Esophagus squamous epithelium (tissue), 5 donors: Measurements from ENCODE around the gene IFI44. TPM values are rescaled to one million over a fixed set of nuclear protein-coding genes. Genes with fewer than 3 reads are reported as not detected.

Experiments
- DNase-seq: peaks from one replicate; lab custom pipeline; 2025; lab: John Stamatoyannopoulos, UW
- H3K27ac ChIP-seq, 4 donors: fragments of 200-600 bp; sonication (generic); one replicate each; pipeline ENCODE4 v1.5.1; 2016 to 2019; ENCODE audit warnings: mild to moderate bottlenecking in 1 of 4
- H3K27me3 ChIP-seq, 4 donors: fragments of 200-600 bp; sonication (generic); 1 replicate in 3 of 4; 2 replicates in 1 of 4; pipeline versions ENCODE4 v1.5.1 to v1.6.0; 2017 to 2021; ENCODE audit warnings: antibody characterized with exemption in 1 of 4
- H3K36me3 ChIP-seq, 3 donors: fragments of 200-600 bp; sonication (generic); one replicate each; pipeline ENCODE4 v1.5.1; 2016 to 2019
- H3K4me1 ChIP-seq, 3 donors: fragments of 200-600 bp; sonication (generic); one replicate each; pipeline ENCODE4 v1.5.1; 2017 to 2019
- H3K4me3 ChIP-seq, 4 donors: fragments of 200-600 bp; sonication (generic); 1 replicate in 3 of 4; 2 replicates in 1 of 4; pipeline ENCODE4 v1.5.1; 2016 to 2019; ENCODE audit warnings: mild to moderate bottlenecking in 2 of 4, moderate library complexity in 1 of 4
- H3K9me3 ChIP-seq, 3 donors: fragments of 200-600 bp; sonication (generic); one replicate each; pipeline ENCODE4 v1.5.1; 2016 to 2019
- POLR2A ChIP-seq, 4 donors: fragments of 450-650 bp; IDR thresholded peaks; one replicate each; pipeline ENCODE4 v1.6.1; 2017; ENCODE audit warnings: antibody characterized with exemption in 4 of 4, mild to moderate bottlenecking in 4 of 4, moderate library complexity in 3 of 4
- WGBS, 2 donors: methylation state at CpG; one replicate each; pipeline ENCODE4 v1.1.5; 2018; 5-methylcytosine and 5-hydroxymethylcytosine counted together
- intact Hi-C: fragments of 100-400 bp; cut with DNase I; formaldehyde crosslinking; loops from one replicate; pipeline ENCODE4 v1.15.0; 2022
- total RNA-seq, 4 donors: library from RNA; depleted of rRNA; stranded (reverse); fragments of >200 nt; gene quantifications; one replicate each; pipeline ENCODE4 v1.1.0, GENCODE V29; 2016
- TF ChIP-seq, protein P1 (sequence below), 6 experiments: fragments of 450-650 bp in 4 of 6; fragments of 200-600 bp in 2 of 6; sonication (generic) in 2 of 6; IDR thresholded peaks; one replicate each; pipeline ENCODE4 v1.5.1; 2016 to 2019; ENCODE audit warnings: antibody characterized with exemption in 6 of 6, mild to moderate bottlenecking in 4 of 6, moderate library complexity in 4 of 6
- donor health status: DM: yes; HTN: yes; CAD: no.

IFI44 gene
- total RNA-seq, 4 donors from 2014 or later = 3.1 to 33.0 (median 7.6) TPM

DNA sequence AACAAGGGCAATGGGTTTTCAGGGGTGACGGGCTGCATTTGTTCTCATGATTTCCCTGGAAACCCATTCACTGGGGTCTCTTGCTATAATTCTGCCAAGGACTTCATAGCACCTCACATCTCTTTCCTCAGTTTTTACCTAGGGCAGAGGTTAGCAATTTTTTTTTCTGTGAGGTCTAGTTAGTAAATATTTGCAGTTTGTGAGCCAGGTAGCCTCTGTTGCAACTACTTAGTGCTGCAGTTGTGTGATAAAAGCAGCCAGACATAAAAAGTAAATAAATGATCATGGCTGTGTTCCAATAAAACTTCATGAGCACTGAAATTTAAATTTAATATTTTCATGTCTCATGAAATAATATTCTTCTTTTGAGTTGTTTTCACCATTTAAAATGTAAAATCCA lies 37.7 kb downstream of the IFI44 start:
- Histone ChIP-seq H3K4me3 (no peak overlapping the region), H3K27me3 (no peaks in the 10 kb centered on the region), H3K4me1 (no peaks in the 10 kb centered on the region), H3K27ac (no peak overlapping the region), H3K36me3 (no peaks in the 10 kb centered on the region), H3K9me3 (no peaks in the 10 kb centered on the region)
- TF ChIP-seq POLR2A (IDR thresholded peaks at IDR 0.05) = no peak
- TF ChIP-seq, protein P1, sequence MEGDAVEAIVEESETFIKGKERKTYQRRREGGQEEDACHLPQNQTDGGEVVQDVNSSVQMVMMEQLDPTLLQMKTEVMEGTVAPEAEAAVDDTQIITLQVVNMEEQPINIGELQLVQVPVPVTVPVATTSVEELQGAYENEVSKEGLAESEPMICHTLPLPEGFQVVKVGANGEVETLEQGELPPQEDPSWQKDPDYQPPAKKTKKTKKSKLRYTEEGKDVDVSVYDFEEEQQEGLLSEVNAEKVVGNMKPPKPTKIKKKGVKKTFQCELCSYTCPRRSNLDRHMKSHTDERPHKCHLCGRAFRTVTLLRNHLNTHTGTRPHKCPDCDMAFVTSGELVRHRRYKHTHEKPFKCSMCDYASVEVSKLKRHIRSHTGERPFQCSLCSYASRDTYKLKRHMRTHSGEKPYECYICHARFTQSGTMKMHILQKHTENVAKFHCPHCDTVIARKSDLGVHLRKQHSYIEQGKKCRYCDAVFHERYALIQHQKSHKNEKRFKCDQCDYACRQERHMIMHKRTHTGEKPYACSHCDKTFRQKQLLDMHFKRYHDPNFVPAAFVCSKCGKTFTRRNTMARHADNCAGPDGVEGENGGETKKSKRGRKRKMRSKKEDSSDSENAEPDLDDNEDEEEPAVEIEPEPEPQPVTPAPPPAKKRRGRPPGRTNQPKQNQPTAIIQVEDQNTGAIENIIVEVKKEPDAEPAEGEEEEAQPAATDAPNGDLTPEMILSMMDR (IDR thresholded peaks at IDR 0.05) = no peak
- 95 to 100% methylated on average over 1 of the region's 1 CpG for WGBS, 2 donors
- no peak for DNase-seq
- intact Hi-C loops = no loop called here

DNA sequence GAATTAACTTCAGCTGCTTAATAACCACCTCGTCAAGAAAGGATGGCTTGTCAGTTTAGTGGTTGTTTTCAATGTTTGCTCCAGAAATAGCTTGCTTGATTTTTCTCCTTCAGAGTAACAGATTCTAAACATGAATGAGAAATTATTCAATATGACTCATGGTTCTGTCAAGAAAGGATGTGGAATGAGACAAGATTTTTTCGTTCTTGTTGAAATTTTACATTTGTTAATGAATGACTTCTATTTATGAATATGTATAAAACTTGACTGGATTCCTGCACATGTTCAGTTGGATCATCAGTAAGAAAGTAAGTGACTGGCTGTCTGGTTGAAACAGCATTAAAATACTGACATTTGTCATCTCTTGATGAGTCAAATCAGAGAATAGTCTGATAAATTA lies 38.3 kb downstream of the IFI44 start:
- no peaks in the 10 kb centered on the region for H3K4me1 ChIP-seq
- H3K4me3 ChIP-seq = no peak overlapping the region
- no peaks in the 10 kb centered on the region for H3K36me3 ChIP-seq
- no peaks in the 10 kb centered on the region for H3K27me3 ChIP-seq
- intact Hi-C loops = no loop called here
- no peak for DNase-seq
- 14 to 36% methylated on average over 2 of the region's 2 CpGs for WGBS, 2 donors
- TF ChIP-seq, protein P1 (IDR thresholded peaks at IDR 0.05) = no peak
- TF ChIP-seq POLR2A (IDR thresholded peaks at IDR 0.05) = no peak
- no peak overlapping the region for H3K27ac ChIP-seq
- H3K9me3 ChIP-seq = no peaks in the 10 kb centered on the region

DNA sequence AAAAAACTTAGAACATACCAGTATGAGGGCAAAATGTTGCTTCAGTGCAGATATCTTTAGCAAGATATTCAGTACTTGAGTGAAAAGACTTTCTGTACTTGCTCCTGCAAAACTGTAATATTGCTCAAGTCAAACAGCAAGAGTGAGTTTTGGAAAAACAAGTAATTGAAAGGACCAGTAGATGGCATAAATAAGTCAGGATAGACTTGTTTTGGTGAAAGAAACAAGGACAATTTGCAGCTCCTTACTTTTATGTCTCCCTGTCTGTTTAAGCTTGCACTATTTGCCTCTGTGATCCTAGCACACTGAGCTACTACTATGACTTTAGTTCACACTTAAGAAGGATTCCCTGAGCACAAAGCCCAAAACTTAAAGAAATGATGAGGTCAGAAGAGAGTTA lies 39.1 kb downstream of the IFI44 start:
- TF ChIP-seq, protein P1 (IDR thresholded peaks at IDR 0.05) = no peak
- no peak for DNase-seq
- intact Hi-C loops = no loop called here

DNA sequence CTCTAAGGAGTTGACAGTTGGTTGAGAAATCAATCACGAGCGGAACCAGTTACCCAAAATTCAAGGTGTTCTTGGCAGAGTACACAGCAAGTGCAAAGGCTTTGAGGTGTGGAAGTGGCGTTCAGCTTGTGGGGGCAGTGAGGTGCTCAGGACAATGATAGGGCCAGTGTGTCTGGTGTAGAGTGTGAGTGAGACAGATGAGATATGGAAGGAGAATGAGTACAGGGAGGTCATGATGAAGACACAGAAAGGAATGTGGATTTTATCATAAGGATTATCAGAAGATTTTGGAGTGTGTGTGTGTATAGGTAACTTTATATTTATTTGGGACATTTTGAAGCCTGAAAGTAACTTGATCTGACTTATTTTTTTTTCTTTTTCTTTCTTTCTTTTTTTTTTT lies 40.9 kb downstream of the IFI44 start:
- TF ChIP-seq, protein P1 (IDR thresholded peaks at IDR 0.05) = no peak
- TF ChIP-seq POLR2A (IDR thresholded peaks at IDR 0.05) = no peak
- no peak for DNase-seq
- no peaks in the 10 kb centered on the region for H3K27me3 ChIP-seq
- H3K4me1 ChIP-seq = no peaks in the 10 kb centered on the region
- H3K9me3 ChIP-seq = no peaks in the 10 kb centered on the region
- H3K27ac ChIP-seq = no peak overlapping the region
- H3K36me3 ChIP-seq = no peaks in the 10 kb centered on the region
- intact Hi-C loops = no loop called here
- no peak overlapping the region for H3K4me3 ChIP-seq
- whole genome bisulfite sequencing, 2 donors = 90 to 92% methylated on average over 3 of the region's 3 CpGs

More for the DNA sequence above, 39.1 kb downstream of the IFI44 start:
- Histone ChIP-seq H3K27ac (no peak overlapping the region), H3K4me1 (no peaks in the 10 kb centered on the region), H3K4me3 (no peak overlapping the region), H3K36me3 (no peaks in the 10 kb centered on the region), H3K9me3 (no peaks in the 10 kb centered on the region), H3K27me3 (no peaks in the 10 kb centered on the region)

DNA sequence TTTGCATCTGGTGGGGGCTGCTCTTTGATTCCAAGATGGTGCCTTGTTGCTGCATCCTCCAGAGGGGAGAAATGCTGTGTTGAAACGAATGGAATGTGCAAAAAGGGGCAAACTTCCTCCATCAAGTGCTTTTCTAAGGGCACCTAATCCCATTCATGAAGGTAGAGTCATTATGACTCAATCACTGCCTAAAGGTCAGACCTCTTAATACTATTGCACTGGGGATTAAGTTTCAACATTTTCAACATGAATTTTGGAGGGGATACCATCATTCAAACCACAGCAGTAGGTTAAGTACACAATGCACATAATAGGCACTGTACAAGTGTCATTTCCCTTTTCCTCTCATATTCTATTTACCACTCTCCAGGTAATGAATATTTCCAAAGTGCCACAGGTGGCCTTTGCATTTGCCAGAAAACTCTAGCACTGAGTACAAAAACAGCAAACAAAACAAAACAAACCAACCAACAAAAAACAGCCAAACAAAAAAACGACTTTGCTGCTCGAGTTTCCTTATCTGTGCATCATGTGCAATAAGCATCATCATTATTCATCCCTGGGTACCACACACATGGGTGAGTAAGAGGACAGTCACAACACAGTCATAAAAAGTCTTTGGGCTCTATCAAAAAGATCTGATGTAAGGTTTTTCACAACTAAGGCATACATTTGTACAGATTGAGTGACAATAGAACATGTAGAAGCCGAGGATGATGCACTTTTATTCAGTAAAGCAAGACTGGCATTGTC lies 42.5 kb downstream of the IFI44 start:
- Histone ChIP-seq H3K36me3 (no peaks in the 10 kb centered on the region), H3K4me1 (no peaks in the 10 kb centered on the region), H3K4me3 (no peak overlapping the region), H3K9me3 (no peaks in the 10 kb centered on the region), H3K27me3 (no peaks in the 10 kb centered on the region), H3K27ac (no peak overlapping the region)
- TF ChIP-seq, protein P1 (IDR thresholded peaks at IDR 0.05) = no peak
- TF ChIP-seq POLR2A (IDR thresholded peaks at IDR 0.05) = no peak
- no peak for DNase-seq
- 31 to 40% methylated on average over 4 of the region's 4 CpGs for WGBS, 2 donors
- intact Hi-C loops = no loop called here
